ENCODE data around the gene ZC3H18. TPM values are rescaled to one million over a fixed set of nuclear protein-coding genes. Genes with fewer than 3 reads are reported as not detected.
"Not testable (repeated sequence)": the region's sequence is repeated elsewhere in the genome, so short reads cannot be mapped to it uniquely, and the experiment has no call there.

ZC3H18 gene
- total RNA-seq, 1 donor from 2014 or later, result 49.2 TPM

DNA sequence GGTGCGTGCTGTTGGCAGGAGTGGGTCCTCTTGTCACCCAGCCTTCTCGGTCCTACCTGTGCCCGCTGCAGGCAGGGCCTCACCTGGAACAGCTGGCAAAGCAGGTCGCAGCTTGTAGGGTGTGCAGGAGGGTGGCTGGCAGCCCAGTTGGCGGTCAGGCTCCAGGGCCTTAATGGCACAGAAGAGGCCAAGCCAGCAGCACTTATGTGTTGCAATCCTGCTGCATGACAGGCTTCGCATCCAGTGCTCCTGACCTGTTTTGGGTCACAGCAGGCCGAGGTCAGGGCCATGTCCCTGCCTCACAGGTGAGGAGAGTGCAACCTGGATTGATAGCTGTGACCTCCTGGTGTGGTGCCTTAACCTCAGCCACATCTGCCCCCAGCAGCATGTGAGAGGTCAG is 31.9 kb downstream of the ZC3H18 start:
- Histone ChIP-seq H3K4me1 (peaks cover 40% of the 10 kb centered on the region), H3K9me3 (no peaks in the 10 kb centered on the region), H3K4me3 (no peak overlapping the region), H3K27me3 (ENCODE audit: low read depth) (no peaks in the 10 kb centered on the region), H3K27ac (peak overlapping the region; percentile 36), H3K36me3 (peaks cover 82% of the 10 kb centered on the region)
- ATAC-seq (peak; percentile 31 to 59), DNase-seq (peak; percentile 67)
- intact Hi-C loops (cut with DNase I), result no loop called here
- TF ChIP-seq, protein P1, sequence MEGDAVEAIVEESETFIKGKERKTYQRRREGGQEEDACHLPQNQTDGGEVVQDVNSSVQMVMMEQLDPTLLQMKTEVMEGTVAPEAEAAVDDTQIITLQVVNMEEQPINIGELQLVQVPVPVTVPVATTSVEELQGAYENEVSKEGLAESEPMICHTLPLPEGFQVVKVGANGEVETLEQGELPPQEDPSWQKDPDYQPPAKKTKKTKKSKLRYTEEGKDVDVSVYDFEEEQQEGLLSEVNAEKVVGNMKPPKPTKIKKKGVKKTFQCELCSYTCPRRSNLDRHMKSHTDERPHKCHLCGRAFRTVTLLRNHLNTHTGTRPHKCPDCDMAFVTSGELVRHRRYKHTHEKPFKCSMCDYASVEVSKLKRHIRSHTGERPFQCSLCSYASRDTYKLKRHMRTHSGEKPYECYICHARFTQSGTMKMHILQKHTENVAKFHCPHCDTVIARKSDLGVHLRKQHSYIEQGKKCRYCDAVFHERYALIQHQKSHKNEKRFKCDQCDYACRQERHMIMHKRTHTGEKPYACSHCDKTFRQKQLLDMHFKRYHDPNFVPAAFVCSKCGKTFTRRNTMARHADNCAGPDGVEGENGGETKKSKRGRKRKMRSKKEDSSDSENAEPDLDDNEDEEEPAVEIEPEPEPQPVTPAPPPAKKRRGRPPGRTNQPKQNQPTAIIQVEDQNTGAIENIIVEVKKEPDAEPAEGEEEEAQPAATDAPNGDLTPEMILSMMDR (IDR thresholded peaks at IDR 0.05), result no peak

DNA sequence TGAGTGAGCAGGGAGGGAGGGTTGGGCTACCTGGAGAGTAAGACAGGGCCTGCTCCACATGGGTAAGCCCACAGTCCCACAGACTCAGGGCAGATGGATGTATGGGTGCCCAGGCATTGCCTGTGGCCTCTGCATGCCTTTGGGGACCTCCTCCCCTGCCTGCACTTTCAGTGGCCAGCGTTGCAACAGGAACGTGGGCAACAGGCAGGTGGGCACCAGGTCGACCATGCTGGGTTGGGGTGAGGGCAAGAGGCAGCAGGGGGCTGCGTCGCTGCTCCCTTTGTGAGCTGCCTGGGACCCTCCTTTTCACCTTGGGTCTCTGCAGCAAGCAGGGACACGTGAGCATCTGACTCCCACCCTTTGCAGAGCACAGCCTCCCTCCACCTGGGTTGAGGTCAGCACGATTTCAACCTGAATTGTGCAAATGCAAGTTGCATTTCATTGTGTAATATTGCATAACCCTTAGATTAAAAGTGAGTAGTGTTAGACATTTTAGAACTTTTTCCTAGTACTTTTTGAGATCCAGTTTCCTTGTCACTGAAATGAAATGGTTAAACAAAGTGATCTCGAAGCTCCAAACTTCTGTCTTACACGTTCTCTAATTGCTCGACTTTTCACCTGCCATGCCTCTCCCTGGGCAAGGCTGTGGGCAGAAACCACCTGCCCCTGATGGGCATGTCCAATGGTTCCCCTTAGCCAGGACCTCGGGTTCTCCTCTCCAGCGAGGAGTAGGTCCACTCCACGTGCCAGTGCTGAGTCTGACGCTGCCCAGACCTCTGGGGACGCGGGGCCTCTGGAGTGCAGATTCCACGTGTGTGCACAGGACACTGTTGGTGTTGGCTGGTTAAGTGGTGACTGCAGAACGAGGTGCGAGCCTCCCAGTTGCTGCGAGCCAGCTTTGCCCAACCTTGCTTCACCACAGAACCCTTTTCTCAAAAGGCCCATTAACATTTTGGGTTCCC is 35.3 kb downstream of the ZC3H18 start:
- Histone ChIP-seq H3K36me3 (peaks cover 85% of the 10 kb centered on the region), H3K4me3 (no peak overlapping the region), H3K27ac (no peak overlapping the region), H3K9me3 (no peaks in the 10 kb centered on the region), H3K27me3 (ENCODE audit: low read depth) (no peaks in the 10 kb centered on the region), H3K4me1 (peaks cover 17% of the 10 kb centered on the region)
- no peak for ATAC-seq
- intact Hi-C loops (cut with DNase I), result no loop called here
- DNase-seq, result no peak
- TF ChIP-seq, protein P1 (IDR thresholded peaks at IDR 0.05), result no peak

DNA sequence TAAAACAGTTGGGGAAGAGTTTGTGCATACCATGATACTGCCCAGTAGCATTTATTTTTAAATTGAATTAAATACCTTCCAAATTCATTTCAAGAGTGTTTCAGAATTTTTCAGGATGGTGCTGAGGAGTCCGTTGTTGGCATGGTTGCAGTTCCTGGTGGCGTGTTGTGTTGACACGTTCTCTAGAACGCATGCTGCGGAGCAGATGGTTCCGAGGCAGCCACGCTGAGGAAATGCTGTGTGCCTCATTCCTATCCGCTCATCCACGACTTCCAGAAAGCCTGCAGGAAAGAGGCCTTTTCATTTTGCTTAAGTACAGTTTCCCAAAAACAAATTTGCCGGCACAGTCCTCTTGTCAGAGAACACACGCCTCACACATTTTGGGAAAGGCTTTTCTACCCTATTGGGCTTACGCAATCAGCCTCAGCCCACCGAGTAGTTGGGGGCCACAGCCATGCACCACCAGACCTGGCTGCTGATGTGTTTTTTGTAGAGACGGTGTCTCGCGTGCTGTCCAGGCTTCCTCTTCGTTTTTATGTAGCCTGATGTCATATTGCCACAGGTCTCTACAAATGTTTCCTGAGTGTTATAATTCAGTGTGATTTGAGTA is 36.0 kb downstream of the ZC3H18 start:
- DNase-seq, result no peak
- Histone ChIP-seq H3K4me3 (no peak overlapping the region), H3K9me3 (no peaks in the 10 kb centered on the region), H3K27me3 (ENCODE audit: low read depth) (no peaks in the 10 kb centered on the region), H3K36me3 (peaks cover 85% of the 10 kb centered on the region), H3K4me1 (peaks cover 10% of the 10 kb centered on the region), H3K27ac (no peak overlapping the region)
- ATAC-seq, result no peak
- intact Hi-C loops (cut with DNase I), result no loop called here
- TF ChIP-seq, protein P1 (IDR thresholded peaks at IDR 0.05), result no peak

DNA sequence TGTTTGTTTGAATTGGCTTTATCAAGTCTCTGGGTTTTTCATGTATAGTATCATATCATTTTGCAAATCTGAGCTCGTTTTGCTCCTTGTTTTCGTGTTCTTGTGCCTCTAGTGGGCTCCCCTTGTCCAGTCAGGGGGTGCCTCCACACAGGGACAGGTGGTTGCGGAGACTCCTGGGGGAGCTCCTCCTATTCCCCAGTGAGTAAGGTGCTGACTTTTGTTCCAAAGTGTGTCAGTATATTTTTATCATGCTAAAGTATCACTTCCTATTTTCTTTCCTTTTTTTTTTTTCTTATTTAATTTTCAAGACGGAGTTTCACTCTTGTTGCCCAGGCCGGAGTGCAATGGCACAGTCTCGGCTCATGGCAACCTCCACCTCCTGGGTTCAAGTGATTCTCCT is 37.9 kb downstream of the ZC3H18 start:
- TF ChIP-seq, protein P1 (IDR thresholded peaks at IDR 0.05), result no peak

DNA sequence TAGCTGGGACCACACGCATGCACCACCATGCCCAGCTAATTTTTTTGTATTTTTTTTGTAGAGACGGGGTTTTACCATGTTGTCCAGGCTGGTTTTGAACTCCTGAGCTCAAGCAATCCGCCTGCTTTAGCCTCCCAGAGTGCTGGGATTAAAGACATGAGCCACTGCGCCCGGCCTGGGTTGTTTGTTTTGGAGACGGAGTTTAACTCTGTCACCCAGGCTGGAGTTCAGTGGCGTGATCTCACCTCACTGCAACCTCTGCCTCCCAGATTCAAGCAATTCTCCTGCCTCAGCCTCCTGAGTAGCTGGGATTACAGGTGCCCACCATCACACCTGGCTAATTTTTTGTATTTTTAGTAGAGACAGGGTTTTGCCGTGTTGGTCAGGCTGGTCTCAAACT is 39.2 kb downstream of the ZC3H18 start:
- H3K9me3 ChIP-seq; ATAC-seq; H3K4me1 ChIP-seq; H3K27me3 ChIP-seq (ENCODE audit: low read depth); H3K27ac ChIP-seq; DNase-seq; H3K4me3 ChIP-seq; intact Hi-C loops (cut with DNase I): not testable (repeated sequence)
- peaks cover 90% of the 10 kb centered on the region for H3K36me3 ChIP-seq

More for the DNA sequence above, 37.9 kb downstream of the ZC3H18 start:
- ATAC-seq, result no peak
- H3K27ac ChIP-seq, result no peak overlapping the region
- H3K4me3 ChIP-seq, result no peak overlapping the region
- peaks cover 85% of the 10 kb centered on the region for H3K36me3 ChIP-seq
- H3K27me3 ChIP-seq (ENCODE audit: low read depth), result no peaks in the 10 kb centered on the region
- no peak for DNase-seq
- no peaks in the 10 kb centered on the region for H3K4me1 ChIP-seq
- intact Hi-C loops (cut with DNase I), result no loop called here
- H3K9me3 ChIP-seq, result no peaks in the 10 kb centered on the region

DNA sequence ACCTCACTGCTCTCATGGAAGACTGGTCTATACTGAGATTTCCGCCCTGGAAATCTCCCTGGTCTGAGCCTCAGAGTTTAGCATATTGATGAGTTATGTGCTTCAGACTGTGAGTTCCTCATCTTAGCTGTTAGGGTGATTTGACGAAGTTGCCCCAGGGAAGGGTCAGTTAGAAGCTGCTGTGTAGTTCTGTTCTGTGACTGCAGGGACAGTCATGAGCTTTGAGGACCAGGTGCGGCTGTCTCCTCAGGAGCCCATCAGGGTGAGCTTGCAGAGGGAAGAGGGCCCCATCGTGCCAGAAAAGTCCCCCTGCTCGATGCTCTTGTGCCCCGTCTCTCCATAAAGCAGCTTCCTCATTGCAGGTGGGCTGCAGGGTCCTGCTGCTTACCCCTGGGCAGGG is 39.9 kb downstream of the ZC3H18 start:
- no peaks in the 10 kb centered on the region for H3K4me1 ChIP-seq
- intact Hi-C loops (cut with DNase I), result no loop called here
- no peaks in the 10 kb centered on the region for H3K9me3 ChIP-seq
- no peaks in the 10 kb centered on the region for H3K27me3 ChIP-seq (ENCODE audit: low read depth)
- ATAC-seq (no peak), DNase-seq (no peak)
- H3K36me3 ChIP-seq, result peaks cover 87% of the 10 kb centered on the region
- no peak overlapping the region for H3K4me3 ChIP-seq
- TF ChIP-seq, protein P1 (IDR thresholded peaks at IDR 0.05), result no peak
- H3K27ac ChIP-seq, result no peak overlapping the region

Data from lower lobe of right lung (tissue), 2 donors.